ENCODE results near the gene C5orf47.

GRCh38 chr5:173997331-173997730 lies 8.4 kb downstream of the C5orf47 start:
- no peak for TF ChIP-seq POLR2A (IDR thresholded peaks at IDR 0.05; ENCODE audit: low read length)
- no peak for TF ChIP-seq GATA1 (IDR thresholded peaks at IDR 0.05; ENCODE audit: low read depth, low read length)

Data from erythroblast (primary cell).